ENCODE results near the gene MSMO1.

GRCh38 chr4:165388756-165389155 is 61.3 kb downstream of the MSMO1 start:
- TF ChIP-seq CTCF (IDR thresholded peaks at IDR 0.05) (no peak), POLR2AphosphoS5 (IDR thresholded peaks at IDR 0.05; ENCODE audit: low read depth, low read length) (no peak)
